Right cardiac atrium (tissue), 5 donors: ENCODE data around the gene CRYGN. TPM values are rescaled to one million over a fixed set of nuclear protein-coding genes. Genes with fewer than 3 reads are reported as not detected.

Experiments
- ATAC-seq, 2 donors: fragments of 200-7000 bp; cut with Tn5 transposase; one replicate each; pipeline versions ENCODE4 v1.8.0 to v1.9.1; 2020; ENCODE audit warnings: moderate library complexity in 2 of 2, mild to moderate bottlenecking in 1 of 2
- DNase-seq, 3 donors: peaks; one replicate each; pipeline ENCODE4 v3.0.0-alpha.2; 2020
- H3K27ac ChIP-seq: one replicate; pipeline ENCODE4 v1.5.1; 2013; ENCODE audit warnings: mild to moderate bottlenecking, low read length, control low read depth, moderate library complexity
- H3K27me3 ChIP-seq: one replicate; pipeline ENCODE4 v1.6.1; 2013; ENCODE audit not compliant: control insufficient read depth, insufficient read depth
- H3K4me1 ChIP-seq: one replicate; pipeline ENCODE4 v1.6.1; 2013; ENCODE audit warnings: low read length; ENCODE audit not compliant: control insufficient read depth, insufficient read depth
- H3K4me3 ChIP-seq: one replicate; pipeline ENCODE4 v1.5.1; 2013; ENCODE audit warnings: low read length, control low read depth
- H3K9me3 ChIP-seq: one replicate; pipeline ENCODE4 v1.6.1; 2013; ENCODE audit warnings: low read length; ENCODE audit not compliant: control insufficient read depth
- WGBS: extraction: QIAGEN DNeasy Blood & Tissue Kit; methylation state at CpG from one replicate; pipeline ENCODE4 v1.1.7; 2013; 5-methylcytosine and 5-hydroxymethylcytosine counted together
- intact Hi-C, 4 donors: fragments of 100-400 bp; cut with DNase I; formaldehyde crosslinking; loops; one replicate each; pipeline versions ENCODE4 v1.11.0 to v1.14.0; 2022 to 2023
- polyA plus RNA-seq: library from polyadenylated mRNA; stranded (reverse); fragments of 200-250 nt; gene quantifications from one replicate; pipeline ENCODE4 v1.2.3, GENCODE V29; 2013
- total RNA-seq, 4 donors: library from RNA; stranded (reverse); fragmentation: NEBNext Ultra II Directional; extraction: Animal tissue kit (Norgen Biotek cat#: 25700); gene quantifications; one replicate each; pipeline ENCODE4 v1.2.1, GENCODE V29; 2021
- donor health status: healthy with polysubstance abuse.
- donor health status: DM: no; HTN: yes; CAD: no.
- donor health status: DM: no; HTN: no; CAD: no.
- donor health status: DM: no; HTN: yes; CAD: no; lungs with severe emphysema.
- donor health status: DM: yes; HTN: yes; CAD: no.

The CRYGN gene
- total and polyA plus RNA-seq, 5 donors: 0.07 to 0.11 TPM; not detected in 3

DNA sequence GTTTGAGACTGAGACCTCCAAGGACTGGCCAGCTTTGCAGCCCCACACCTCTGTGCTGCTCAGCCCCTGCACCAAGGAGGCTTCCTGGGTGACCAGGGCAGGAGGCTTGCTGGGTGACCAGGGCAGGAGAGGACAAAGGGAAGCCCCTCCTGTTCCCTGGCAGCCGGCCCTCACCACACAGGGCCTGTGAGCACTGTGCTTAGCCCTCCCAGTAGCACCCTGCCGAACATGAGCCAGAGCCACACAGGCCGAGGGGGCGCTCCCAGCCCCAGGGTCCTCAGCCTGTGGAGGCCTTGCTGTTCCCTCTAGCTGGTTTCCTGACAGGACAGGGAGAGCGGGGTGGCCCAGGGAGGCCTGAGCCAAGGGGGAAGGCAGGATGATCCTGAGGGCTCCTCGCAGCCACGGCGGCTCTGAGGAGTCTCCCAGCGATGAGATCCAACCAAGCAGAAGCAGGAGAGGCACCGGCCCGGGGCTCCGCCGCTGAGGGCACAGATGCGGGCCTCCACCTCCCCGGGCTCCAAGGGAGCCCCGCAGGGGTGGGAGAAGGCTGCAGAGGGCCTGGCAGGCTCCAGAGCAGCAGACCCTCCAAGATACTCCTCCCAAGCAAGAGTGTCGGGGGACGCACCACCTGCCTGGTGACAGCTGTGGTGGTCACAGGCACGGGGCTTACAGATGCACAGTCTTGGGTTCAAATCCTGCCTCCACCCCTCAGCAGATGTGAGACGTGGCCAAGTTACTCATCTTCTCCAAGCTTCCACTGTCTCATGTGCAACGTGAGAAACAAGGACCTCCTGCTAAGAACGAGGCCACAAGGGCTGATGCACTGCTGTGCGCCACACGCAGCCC is 52.6 kb downstream of the CRYGN start:
- WGBS: 85% methylated on average over 24 of the region's 24 CpGs
- no peaks in the 10 kb centered on the region for H3K27me3 ChIP-seq
- H3K4me3 ChIP-seq: no peak overlapping the region
- H3K27ac ChIP-seq: no peak overlapping the region
- DNase-seq (peak in 1 of 3 donors; percentile 40), ATAC-seq (no peak)
- H3K4me1 ChIP-seq: no peaks in the 10 kb centered on the region
- intact Hi-C loops: loop anchor here in 1 of 4 donors (10.0 kb wide), 1 partner anchor 47 kb away; no protein-coding TSS in a partner anchor
- H3K9me3 ChIP-seq: no peaks in the 10 kb centered on the region

DNA sequence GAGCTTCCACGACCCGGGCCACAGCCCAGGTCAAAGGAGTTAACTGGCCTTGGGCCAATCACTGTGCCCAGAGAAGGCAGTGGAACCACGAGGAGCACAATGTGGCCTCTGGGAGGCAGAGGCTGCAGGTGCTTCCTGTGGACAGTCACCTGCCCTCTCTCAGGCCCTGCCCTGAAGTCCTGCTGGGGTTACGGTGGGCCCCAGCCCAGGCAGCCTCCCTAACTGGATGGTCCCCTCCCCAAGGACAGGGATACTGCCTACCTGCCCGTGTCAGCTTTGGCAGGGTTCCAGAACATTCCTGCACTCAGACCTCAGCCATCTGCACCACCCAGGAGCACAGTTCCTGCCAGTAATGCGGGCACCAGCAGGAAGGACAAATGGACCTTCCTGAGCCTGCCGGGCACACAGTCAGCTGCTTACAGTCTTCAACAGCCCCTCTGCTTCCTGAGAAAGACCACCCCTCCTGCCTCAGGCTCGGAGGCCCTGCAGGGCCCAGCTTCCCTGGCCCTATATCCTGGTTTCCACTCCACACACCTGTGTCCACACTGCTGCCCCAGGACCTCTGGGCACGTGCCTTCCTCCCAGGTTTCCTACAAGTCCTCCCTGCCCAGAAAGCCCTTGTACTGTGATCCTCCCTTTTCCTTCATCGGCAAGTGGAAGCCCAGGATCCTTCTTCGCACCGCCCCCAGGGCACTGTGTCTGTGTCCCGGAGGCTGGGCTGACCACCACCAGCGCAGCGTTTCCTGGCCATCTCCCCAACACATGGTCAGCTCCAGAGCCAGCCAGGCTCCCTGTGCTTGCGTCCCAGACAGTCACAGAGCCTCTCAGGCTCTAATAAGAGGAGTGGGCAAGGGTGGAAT is 53.4 kb downstream of the CRYGN start:
- DNase-seq (peak in 1 of 3 donors; percentile 33), ATAC-seq (no peak)
- intact Hi-C loops: loop anchor here in 1 of 4 donors (10.0 kb wide), 1 partner anchor 48 kb away; no protein-coding TSS in a partner anchor
- Histone ChIP-seq H3K9me3 (no peaks in the 10 kb centered on the region), H3K4me3 (no peak overlapping the region), H3K4me1 (no peaks in the 10 kb centered on the region), H3K27ac (no peak overlapping the region), H3K27me3 (no peaks in the 10 kb centered on the region)
- 61% methylated on average over 16 of the region's 16 CpGs for WGBS

DNA sequence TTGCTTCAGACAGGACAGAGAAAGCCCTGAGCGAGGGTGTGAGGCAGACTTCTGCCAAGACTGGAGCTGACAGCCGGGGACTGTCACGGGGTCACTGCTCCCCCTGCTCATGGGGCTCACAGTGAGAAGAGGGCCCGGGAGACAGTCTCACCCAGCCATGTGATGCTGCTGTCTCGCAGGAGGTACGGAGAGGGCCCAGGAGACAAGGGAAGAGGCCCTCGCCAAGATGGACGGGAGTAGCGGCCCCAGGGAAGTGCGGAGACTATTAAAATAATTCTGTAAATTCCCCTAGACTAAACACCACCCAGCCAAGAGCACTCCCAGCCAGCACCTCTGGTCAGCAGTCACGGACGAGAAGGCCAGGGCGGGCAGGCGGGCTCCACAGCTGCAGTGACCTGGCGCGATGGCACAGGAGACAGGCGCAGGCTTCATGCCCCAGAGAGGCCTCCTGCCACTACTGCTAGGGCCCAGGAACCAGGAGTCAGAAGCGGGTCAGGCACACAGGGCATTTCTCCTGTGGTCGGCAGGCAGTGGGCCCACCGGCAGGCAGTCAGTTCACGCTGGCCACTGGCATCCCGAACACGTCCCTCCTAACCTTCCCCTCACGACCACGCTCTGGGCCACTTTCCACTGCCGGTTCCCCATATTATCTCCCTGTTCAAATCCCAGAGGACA is 54.2 kb downstream of the CRYGN start:
- DNase-seq (peak in 1 of 3 donors; percentile 40), ATAC-seq (peak in 1 of 2 donors; percentile 7)
- H3K9me3 ChIP-seq: no peaks in the 10 kb centered on the region
- 75% methylated on average over 26 of the region's 26 CpGs for WGBS
- intact Hi-C loops: loop anchor here in 1 of 4 donors (10.0 kb wide), 1 partner anchor 49 kb away; no protein-coding TSS in a partner anchor
- no peaks in the 10 kb centered on the region for H3K27me3 ChIP-seq
- H3K4me3 ChIP-seq: no peak overlapping the region
- H3K4me1 ChIP-seq: no peaks in the 10 kb centered on the region
- no peak overlapping the region for H3K27ac ChIP-seq

DNA sequence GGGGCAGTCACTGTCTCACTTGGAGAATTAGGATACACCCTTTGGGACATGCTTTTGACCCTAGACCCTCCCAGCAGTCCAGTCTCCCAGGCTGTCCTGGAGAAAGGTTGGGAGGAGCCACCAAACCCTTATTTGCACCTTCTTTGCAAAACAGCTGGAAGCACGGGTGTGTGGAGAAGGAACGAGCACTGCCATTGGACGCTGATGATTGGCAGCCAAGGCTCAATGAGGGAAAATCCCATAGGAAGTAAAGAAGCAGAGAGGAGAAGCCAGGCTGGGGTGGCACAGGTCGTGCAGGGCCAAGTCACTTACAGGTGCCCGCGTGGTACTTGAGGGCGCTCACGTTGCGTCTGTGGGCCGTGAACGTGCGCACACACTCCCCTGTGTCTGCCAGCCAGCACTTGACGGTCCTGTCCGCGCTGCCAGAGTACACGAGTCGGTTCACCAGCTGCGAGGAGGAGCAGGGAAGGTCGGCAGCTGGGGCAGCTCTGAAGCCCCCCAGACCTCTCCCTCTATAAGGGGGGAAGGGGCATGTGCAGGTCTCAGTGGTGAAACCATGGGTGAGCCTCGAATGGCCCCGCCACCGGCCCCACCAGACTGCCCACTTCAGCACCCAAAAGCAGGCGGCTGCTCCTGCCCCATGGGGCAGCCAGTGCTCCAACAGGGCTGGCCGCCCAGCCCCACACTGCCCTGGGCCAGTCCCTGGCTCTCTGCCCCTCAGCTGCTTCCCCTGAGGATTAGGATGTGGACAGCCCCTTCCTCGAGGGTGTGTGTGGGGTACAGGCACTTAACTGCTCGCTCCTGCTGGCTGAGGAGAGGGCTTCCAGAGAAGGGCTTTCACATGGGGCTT is 54.9 kb downstream of the CRYGN start:
- ATAC-seq (no peak), DNase-seq (peak in 1 of 3 donors; percentile 50)
- intact Hi-C loops: loop anchor here in 2 of 4 donors (5.0 to 10.0 kb wide), 2 partner anchors 47 to 50 kb away; no protein-coding TSS in a partner anchor
- Histone ChIP-seq H3K27ac (no peak overlapping the region), H3K9me3 (no peaks in the 10 kb centered on the region), H3K4me1 (no peaks in the 10 kb centered on the region), H3K4me3 (no peak overlapping the region), H3K27me3 (no peaks in the 10 kb centered on the region)
- 85% methylated on average over 26 of the region's 26 CpGs for WGBS

DNA sequence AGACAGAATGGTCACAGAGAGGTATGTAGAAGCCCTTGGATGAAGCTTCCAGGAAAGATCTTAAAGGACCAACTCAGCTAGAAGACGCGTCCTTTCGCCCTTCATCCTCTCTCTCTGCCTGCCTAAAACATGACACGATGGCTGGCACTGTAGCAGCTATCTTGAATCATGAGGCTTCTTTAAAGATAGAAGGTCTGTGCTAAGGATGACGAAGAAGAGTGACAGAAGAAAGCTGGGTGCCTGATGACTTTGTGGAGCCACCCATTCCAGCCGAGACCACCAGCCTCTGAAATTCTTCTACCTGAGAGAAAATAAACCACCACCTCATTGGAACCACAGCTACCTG is 55.6 kb downstream of the CRYGN start:
- Histone ChIP-seq H3K27ac (no peak overlapping the region), H3K4me3 (no peak overlapping the region), H3K4me1 (no peaks in the 10 kb centered on the region), H3K27me3 (no peaks in the 10 kb centered on the region), H3K9me3 (no peaks in the 10 kb centered on the region)
- WGBS: 80% methylated on average over 6 of the region's 6 CpGs
- intact Hi-C loops: loop anchor here in 2 of 4 donors (5.0 to 10.0 kb wide), 2 partner anchors 48 to 50 kb away; no protein-coding TSS in a partner anchor
- ATAC-seq: no peak
- no peak for DNase-seq

DNA sequence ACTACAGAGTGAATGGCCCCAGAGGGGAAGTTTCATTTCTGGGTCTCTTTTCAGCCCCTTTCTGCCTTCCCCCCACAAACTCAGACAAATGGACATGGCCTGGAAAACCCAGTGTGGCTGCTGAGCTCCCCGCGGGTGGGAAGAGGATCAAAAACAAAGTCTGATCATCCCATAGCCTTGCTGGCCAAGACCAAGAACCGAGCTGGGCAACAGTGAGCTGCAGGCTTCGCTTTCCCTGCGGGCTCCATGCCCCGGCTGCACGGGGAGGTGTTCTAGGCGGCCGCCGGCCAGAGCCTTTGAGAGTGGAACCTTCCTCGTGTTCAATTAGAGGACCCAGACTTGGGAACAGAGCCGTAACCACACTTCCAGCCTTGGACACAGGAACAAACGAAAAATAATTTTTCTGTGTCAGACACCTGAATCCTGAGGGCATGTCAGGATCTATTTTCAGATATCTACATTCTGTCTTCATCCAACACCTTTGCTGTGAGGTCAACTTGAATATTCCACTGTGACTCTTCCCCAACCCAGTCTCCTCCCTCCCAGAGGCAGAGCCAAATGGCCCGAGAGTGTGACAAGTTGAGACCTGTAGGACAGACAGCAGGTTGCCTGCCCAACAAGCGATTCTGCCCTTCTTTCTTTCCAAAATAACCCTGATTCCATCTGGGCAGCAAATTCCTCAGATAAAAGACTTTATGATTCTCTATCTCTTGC is 56.1 kb downstream of the CRYGN start:
- H3K27ac ChIP-seq: no peak overlapping the region
- H3K4me3 ChIP-seq: no peak overlapping the region
- H3K4me1 ChIP-seq: no peaks in the 10 kb centered on the region
- DNase-seq: no peak
- no peaks in the 10 kb centered on the region for H3K9me3 ChIP-seq
- intact Hi-C loops: loop anchor here in 2 of 4 donors (5.0 to 10.0 kb wide), 2 partner anchors 49 to 51 kb away; no protein-coding TSS in a partner anchor
- 76% methylated on average over 15 of the region's 15 CpGs for WGBS
- H3K27me3 ChIP-seq: no peaks in the 10 kb centered on the region
- no peak for ATAC-seq

DNA sequence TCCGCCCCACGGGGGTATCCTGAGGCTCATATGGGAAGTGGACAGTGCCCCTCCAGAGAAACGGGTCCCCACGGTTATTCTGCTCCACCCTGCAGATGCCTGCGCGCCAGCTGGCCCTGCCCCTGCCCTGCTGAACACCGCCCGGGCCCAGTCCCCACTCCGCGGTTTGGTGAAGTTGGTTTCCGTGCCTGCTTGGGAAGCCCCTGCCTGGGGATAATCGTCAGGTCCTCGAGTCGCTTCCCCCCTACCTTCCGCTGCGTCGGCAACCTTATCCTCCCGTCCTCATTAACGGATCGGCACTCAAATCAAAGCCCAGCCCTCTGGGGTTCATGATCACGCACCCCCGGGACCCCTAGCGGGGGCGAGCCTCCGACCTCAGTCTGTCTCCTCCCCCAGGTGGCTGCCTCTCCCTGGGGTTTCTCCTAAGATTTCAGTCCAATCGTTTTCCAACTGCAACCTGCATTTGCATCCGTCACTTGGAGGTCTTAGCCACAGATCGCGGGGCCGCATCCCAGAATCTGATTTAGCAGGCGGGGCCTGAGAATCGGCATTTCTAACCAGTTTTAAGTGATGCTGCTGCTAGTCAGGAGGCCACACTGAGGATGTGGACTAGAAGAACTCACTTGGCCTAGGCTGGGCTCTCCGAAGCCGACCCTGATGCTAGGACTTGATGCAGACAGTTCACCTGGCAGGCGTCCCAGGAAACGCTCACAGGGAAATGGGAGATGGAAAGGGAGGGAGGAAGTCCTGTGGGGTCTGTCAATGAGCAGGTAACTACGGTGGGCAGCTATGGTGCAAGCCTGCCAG is 57.7 kb downstream of the CRYGN start:
- intact Hi-C loops: loop anchor here in 2 of 4 donors (5.0 to 10.0 kb wide), 2 partner anchors 50 to 53 kb away; no protein-coding TSS in a partner anchor
- 17% methylated on average over 37 of the region's 37 CpGs for WGBS
- H3K9me3 ChIP-seq: no peaks in the 10 kb centered on the region
- H3K4me1 ChIP-seq: no peaks in the 10 kb centered on the region
- no peak overlapping the region for H3K4me3 ChIP-seq
- ATAC-seq (peak in 1 of 2 donors; percentile 7), DNase-seq (no peak)
- H3K27ac ChIP-seq: no peak overlapping the region
- no peaks in the 10 kb centered on the region for H3K27me3 ChIP-seq

DNA sequence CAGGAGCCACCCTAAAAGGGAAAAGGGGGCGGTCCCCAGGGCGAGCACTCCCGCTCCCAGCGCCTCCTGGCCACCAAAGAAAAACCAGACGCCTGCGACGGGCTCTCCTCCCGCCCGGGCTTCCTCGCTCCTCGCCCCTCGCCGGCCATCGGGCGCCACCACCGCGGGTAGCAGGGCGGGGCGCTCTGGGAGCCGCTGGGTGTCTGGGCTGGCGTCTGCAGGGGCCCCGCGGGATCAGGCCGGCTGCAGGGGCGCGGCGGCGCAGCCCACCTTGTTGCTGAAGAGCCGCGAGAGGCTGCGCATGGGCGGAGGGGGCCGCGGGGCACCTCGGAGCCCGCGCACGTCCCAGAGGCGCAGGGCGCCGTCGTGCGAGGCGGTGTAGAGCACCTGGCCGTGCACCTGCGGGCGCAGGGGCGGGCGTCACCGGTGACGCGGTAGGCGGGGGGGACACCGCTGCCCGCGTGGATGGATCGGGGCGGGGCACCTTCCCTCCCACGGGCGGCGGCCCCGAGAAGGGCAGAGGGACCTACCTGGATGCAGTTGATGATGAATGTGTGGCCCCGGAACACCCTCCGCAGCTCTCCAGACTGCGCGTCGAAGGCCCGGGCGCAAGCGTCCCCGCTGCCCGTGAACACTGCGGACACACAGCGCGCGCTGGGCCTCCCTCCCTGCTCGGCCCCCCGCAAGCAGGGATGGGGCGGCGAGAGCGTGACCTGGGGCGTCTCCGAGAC is 58.4 kb downstream of the CRYGN start:
- peak overlapping the region; percentile 6 for H3K4me3 ChIP-seq
- WGBS: 4% methylated on average over 83 of the region's 83 CpGs
- ATAC-seq (peak; percentile 20 to 26), DNase-seq (no peak)
- H3K27ac ChIP-seq: no peak overlapping the region
- H3K4me1 ChIP-seq: no peaks in the 10 kb centered on the region
- no peaks in the 10 kb centered on the region for H3K27me3 ChIP-seq
- no peaks in the 10 kb centered on the region for H3K9me3 ChIP-seq
- intact Hi-C loops: loop anchor here in 2 of 4 donors (5.0 to 10.0 kb wide), 2 partner anchors 51 to 53 kb away; no protein-coding TSS in a partner anchor
